IPS DF 6.9 (cell line): ENCODE data around the gene DNAH7.

Experiments used
- DNase-seq: peaks from one replicate; pipeline ENCODE4 v3.0.0-alpha.2; 2013; ENCODE audit warnings: low read depth, low spot score
- H3K27ac ChIP-seq: one replicate; pipeline ENCODE4 v1.5.1; 2013; ENCODE audit warnings: low read length, control low read depth
- H3K27me3 ChIP-seq: 2 replicates; pipeline ENCODE4 v1.6.1; 2013; ENCODE audit warnings: mild to moderate bottlenecking, low read length; ENCODE audit not compliant: control insufficient read depth, insufficient read depth
- H3K36me3 ChIP-seq: 2 replicates; pipeline ENCODE4 v1.6.1; 2013; ENCODE audit warnings: low read length; ENCODE audit not compliant: control insufficient read depth, insufficient read depth
- H3K4me1 ChIP-seq: 2 replicates; pipeline ENCODE4 v1.6.1; 2013; ENCODE audit warnings: low read length; ENCODE audit not compliant: control insufficient read depth, insufficient read depth
- H3K4me3 ChIP-seq: 2 replicates; pipeline ENCODE4 v1.5.1; 2013; ENCODE audit warnings: mild to moderate bottlenecking, low read length
- H3K9me3 ChIP-seq: 2 replicates; pipeline ENCODE4 v1.6.1; 2013; ENCODE audit warnings: low read length, inconsistent platforms; ENCODE audit not compliant: control insufficient read depth, insufficient read depth
- WGBS: extraction: QIAGEN DNeasy Blood & Tissue Kit; methylation state at CpG from one replicate; pipeline ENCODE4 v1.1.7; 2013; ENCODE audit warnings: mixed read lengths, missing lambda C conversion rate; ENCODE audit not compliant: insufficient read length, insufficient coverage; 5-methylcytosine and 5-hydroxymethylcytosine counted together

DNAH7 gene

DNA sequence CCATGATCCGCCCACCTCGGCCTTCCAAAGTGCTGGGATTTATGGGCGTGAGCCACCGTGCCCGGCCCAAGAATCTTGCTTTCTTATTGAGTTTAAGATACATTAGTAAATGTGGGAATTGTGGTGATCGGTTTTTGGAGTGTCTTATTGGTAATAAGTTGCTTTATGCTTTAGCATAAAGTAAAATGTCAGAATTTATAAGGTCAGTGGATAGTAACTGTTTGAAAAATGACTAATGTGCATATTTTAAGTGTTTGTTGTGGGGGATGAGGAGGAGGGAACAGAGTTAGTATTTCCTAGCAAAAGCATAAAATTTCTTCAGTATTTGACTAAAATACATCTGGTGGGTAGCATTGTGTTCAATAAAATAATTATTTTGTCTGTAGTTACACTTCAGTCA lies 334.2 kb downstream of the DNAH7 start:
- H3K27me3 ChIP-seq = no peaks in the 10 kb centered on the region
- 100% methylated on average over 1 of the region's 6 CpGs for WGBS
- no peak for DNase-seq
- H3K9me3 ChIP-seq = no peaks in the 10 kb centered on the region
- no peaks in the 10 kb centered on the region for H3K4me1 ChIP-seq
- H3K36me3 ChIP-seq = peaks cover 11% of the 10 kb centered on the region; the same call in 1 of the 2 replicates
- H3K27ac ChIP-seq = no peak overlapping the region
- H3K4me3 ChIP-seq = no peak overlapping the region

DNA sequence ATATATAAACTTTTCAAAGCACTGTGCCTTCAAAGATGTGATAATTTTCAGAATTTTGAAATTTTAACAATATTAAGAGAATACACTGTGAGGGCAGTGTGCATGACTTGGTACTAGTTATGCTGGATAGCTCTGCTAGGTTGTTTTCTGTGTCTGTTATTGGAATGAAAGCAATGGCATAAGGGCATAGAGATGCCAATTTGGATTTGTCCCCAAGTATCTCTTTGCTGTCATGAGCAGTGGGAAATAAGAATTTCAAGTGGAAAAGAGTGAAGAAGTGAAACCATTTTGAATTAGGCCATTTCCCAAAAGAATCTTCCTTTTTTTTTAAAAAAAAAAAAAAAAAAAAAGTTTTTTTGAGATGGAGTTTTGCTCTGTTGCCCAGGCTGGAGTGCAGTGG lies 334.8 kb downstream of the DNAH7 start:
- H3K36me3 ChIP-seq = peaks cover 12% of the 10 kb centered on the region; the same call in 1 of the 2 replicates
- H3K9me3 ChIP-seq = no peaks in the 10 kb centered on the region
- no peaks in the 10 kb centered on the region for H3K27me3 ChIP-seq

DNA sequence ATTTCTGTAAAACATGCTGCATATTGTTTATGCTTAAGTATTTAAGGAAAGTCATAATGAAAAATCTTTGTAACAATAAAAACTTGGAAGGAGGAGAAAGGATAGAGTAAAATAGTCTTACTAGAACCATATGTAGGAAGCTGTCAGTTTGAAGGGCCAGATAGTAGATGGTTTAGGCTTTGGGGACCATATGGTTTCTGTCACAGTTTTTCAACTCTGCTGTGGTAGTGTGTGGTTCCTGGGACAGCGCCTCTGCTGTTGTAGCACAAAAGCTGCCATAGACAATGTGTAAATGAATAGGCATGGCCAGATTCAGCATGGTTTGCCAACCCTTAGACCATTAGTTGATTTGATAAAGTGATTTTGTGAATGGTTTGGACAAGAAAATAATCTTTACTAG lies 336.1 kb downstream of the DNAH7 start:
- H3K27ac ChIP-seq = no peak overlapping the region
- DNase-seq = no peak

More for the DNA sequence above, 334.8 kb downstream of the DNAH7 start:
- DNase-seq = no peak
- H3K4me1 ChIP-seq = no peaks in the 10 kb centered on the region
- H3K27ac ChIP-seq = no peak overlapping the region
- H3K4me3 ChIP-seq = no peak overlapping the region

DNA sequence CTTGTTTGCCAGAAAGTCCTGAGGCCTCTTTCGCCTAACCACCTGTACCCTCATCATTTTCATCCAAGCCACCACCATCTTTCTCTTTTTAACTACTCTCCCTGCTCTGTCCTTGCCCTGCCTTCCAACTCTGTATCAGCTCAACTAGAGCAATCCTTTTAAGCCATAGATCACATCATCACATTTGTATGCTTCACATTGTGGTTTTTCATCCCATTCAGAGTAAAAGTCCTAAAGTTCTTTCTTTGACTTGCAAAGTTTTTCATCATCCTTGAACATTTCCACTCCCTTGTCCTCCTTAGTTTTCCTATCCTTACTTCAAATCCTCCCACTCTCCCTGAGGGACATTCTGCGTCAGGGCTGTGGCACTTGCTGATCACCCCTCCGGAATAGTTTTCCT lies 337.7 kb downstream of the DNAH7 start:
- DNase-seq = no peak
- Histone ChIP-seq H3K9me3 (no peaks in the 10 kb centered on the region), H3K36me3 (peaks cover 14% of the 10 kb centered on the region; the same call in 1 of the 2 replicates)

More for the DNA sequence above, 336.1 kb downstream of the DNAH7 start:
- no CpG with 5 or more reads among the region's 1 CpG for WGBS
- Histone ChIP-seq H3K27me3 (no peaks in the 10 kb centered on the region), H3K4me3 (no peak overlapping the region), H3K4me1 (no peaks in the 10 kb centered on the region), H3K36me3 (peaks cover 14% of the 10 kb centered on the region; the same call in 1 of the 2 replicates), H3K9me3 (no peaks in the 10 kb centered on the region)

DNA sequence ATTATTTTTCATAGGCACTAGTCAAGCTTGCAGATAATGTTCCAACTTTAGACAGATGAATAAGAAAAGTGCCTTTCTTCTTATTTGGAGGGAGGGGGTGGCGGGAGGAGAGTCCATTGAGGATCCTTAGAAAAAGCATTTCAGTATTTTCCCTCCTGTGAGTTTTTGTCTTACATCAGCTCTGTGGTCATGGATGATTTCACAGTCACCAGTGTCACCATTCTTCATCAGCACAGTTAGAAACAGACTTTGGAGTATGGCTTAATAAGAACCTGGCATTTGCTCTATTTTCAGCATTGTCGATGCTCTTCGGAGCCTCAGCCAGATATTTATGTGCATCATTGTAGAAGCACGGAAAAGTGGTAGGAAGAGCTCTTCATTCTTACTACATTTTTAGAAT lies 341.5 kb downstream of the DNAH7 start:
- Histone ChIP-seq H3K27me3 (no peaks in the 10 kb centered on the region), H3K27ac (no peak overlapping the region), H3K4me1 (no peaks in the 10 kb centered on the region), H3K9me3 (no peaks in the 10 kb centered on the region), H3K36me3 (peaks cover 11% of the 10 kb centered on the region; the same call in 1 of the 2 replicates), H3K4me3 (no peak overlapping the region)
- no peak for DNase-seq
- WGBS = no CpG with 5 or more reads among the region's 4 CpGs

More for the DNA sequence above, 337.7 kb downstream of the DNAH7 start:
- Histone ChIP-seq H3K27ac (no peak overlapping the region), H3K27me3 (no peaks in the 10 kb centered on the region), H3K4me3 (no peak overlapping the region), H3K4me1 (no peaks in the 10 kb centered on the region)
- WGBS = no CpG with 5 or more reads among the region's 3 CpGs

DNA sequence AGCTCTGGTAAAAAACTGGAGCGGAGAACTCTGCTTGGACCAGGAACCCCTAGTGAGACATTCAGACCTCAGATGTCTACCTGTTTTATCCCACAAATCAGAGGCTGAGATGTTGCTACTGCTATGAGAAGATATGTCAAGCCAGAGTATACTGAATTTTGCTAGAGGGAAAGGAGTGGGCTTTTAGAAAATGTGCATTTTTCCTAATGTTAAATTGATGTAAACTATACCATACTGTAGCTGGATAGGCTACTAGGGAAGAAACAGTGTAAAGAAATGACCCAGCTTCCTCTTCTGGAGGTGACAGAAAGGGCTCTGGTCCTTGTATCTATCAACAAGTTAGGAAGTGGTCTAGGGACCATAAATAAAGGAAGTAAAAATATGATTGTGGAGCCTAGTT lies 346.6 kb downstream of the DNAH7 start:
- no peak overlapping the region for H3K4me3 ChIP-seq
- H3K9me3 ChIP-seq = no peaks in the 10 kb centered on the region
- DNase-seq = no peak
- H3K36me3 ChIP-seq = no peaks in the 10 kb centered on the region
- no CpG with 5 or more reads among the region's 1 CpG for whole genome bisulfite sequencing
- no peaks in the 10 kb centered on the region for H3K27me3 ChIP-seq
- H3K27ac ChIP-seq = no peak overlapping the region
- no peaks in the 10 kb centered on the region for H3K4me1 ChIP-seq

DNA sequence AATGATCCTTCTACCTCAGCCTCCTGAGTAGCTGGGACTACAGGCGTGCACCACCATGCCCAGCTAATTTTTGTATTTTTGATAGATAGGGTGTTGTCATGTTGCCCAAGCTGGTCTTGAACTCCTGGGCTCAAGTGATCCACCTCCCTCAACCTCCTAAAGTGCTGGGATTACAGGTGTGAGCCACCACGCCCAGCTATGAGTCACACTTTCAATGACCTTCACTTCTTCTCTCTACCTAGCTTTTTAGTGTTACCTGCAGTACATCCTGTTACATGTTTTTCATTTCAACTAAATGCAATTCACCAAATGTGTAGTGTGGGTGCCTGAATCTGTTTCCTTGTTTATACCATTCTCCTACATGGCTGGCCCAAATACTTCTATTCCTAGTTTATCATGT lies 347.6 kb downstream of the DNAH7 start:
- Histone ChIP-seq H3K27ac (no peak overlapping the region), H3K4me3 (no peak overlapping the region), H3K9me3 (no peaks in the 10 kb centered on the region), H3K27me3 (no peaks in the 10 kb centered on the region), H3K36me3 (0 out of 2 replicates have a peak, but pooled peaks cover 2% of the 10 kb centered on the region), H3K4me1 (no peaks in the 10 kb centered on the region)
- WGBS = no CpG with 5 or more reads among the region's 2 CpGs
- no peak for DNase-seq

DNA sequence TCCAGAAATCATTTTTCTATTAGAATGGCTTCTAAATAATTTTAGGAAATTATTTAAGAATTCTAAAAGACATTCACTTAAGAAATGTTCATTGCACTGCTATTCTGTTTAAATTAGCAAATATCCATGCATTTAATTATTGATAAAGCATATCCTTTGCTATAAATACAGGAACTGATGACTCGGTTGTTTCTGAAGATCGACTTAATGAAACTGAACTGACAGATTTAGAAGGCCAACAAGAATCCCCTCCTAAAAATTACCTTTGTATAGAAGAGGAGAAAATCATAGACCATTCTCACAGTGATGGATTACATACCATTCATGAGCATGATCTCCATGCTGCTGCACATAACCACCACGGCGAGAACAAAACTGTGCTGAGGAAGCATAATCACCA lies 352.2 kb downstream of the DNAH7 start:
- Histone ChIP-seq H3K4me3 (no peak overlapping the region), H3K27me3 (no peaks in the 10 kb centered on the region), H3K9me3 (no peaks in the 10 kb centered on the region), H3K36me3 (0 out of 2 replicates have a peak, but pooled peaks cover 2% of the 10 kb centered on the region), H3K4me1 (no peaks in the 10 kb centered on the region), H3K27ac (no peak overlapping the region)
- WGBS = no CpG with 5 or more reads among the region's 4 CpGs
- DNase-seq = no peak

DNA sequence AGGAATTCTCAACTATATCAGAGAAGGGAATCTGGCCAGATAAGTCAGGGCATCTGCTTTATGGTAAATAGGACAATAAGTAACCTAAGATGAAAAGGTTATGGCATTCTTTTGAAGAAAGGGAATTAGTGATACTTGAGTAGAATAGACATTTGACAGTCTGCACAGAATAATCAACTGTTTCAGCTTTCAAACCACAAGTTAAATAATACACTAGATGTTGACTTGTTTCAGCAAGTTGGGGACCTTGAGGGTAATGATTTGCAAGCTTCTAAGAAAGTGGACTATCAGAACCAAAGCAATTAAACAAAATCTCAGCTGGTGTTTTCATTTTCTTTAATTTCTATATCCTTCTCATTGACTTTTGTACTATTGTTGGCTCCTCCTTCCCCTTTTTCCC lies 357.2 kb downstream of the DNAH7 start:
- H3K27me3 ChIP-seq = no peaks in the 10 kb centered on the region
- no peak overlapping the region for H3K4me3 ChIP-seq
- H3K36me3 ChIP-seq = no peaks in the 10 kb centered on the region
- no peak overlapping the region for H3K27ac ChIP-seq
- no peaks in the 10 kb centered on the region for H3K9me3 ChIP-seq
- H3K4me1 ChIP-seq = no peaks in the 10 kb centered on the region
- no peak for DNase-seq

DNA sequence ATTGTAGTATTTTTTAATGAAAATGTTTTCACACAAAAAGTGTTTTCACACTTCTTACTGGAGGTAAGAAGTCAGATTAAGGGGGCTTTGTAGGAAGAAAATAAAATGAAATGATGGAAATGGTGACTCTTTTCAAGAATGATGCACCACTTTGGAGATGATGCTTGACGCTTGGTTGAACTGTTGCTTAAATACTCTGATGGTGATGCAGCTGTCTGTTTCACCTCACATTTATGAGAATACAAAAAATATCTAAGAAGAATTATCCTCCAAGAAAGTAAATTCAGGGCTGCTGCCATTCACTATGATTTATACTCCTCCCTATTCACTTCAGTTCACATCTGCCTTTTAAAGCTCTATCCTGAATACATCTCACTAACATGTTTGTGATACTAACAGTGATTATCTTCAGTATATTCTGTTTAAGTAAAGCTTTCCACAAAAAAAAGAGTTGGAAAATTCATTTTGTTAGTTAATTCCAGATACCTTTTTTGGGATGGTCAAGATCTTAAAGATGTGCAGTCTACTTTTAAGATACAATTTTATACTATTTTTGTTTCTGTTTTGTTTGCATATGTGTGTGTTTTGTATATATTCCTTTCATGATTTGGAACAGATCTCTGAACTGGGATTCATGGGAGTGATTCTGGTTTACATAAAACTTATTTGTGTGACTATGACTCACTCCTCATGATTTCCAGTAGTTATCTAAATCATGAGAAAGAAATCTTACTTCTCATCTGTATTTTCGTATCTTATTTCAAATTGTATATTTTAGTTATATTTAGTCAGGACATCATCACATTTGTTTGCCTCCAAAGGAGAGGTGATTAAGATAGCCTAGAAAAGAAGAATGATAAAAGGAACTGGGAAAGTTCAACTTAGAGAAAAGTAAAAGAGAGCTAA lies 358.5 kb downstream of the DNAH7 start:
- no peaks in the 10 kb centered on the region for H3K27me3 ChIP-seq
- H3K27ac ChIP-seq = no peak overlapping the region
- DNase-seq = no peak
- no peaks in the 10 kb centered on the region for H3K36me3 ChIP-seq
- no peaks in the 10 kb centered on the region for H3K9me3 ChIP-seq
- no peaks in the 10 kb centered on the region for H3K4me1 ChIP-seq
- H3K4me3 ChIP-seq = no peak overlapping the region
- no CpG with 5 or more reads among the region's 2 CpGs for WGBS
